AG10803 (cell line): ENCODE measurements around the gene AK1.

Experiments
- DNase-seq: peaks from one replicate; pipeline ENCODE4 v3.0.0; 2010; ENCODE audit warnings: low read depth
- H3K4me3 ChIP-seq: 2 replicates; pipeline ENCODE4 v1.5.1; 2011; ENCODE audit warnings: mild to moderate bottlenecking, low read length, control low read depth
- TF ChIP-seq, protein P1 (sequence below): conservative IDR thresholded peaks from 2 replicates; pipeline ENCODE4 v1.5.1; 2011; ENCODE audit warnings: mild to moderate bottlenecking, low read length, control low read depth, inconsistent platforms

The AK1 gene

DNA sequence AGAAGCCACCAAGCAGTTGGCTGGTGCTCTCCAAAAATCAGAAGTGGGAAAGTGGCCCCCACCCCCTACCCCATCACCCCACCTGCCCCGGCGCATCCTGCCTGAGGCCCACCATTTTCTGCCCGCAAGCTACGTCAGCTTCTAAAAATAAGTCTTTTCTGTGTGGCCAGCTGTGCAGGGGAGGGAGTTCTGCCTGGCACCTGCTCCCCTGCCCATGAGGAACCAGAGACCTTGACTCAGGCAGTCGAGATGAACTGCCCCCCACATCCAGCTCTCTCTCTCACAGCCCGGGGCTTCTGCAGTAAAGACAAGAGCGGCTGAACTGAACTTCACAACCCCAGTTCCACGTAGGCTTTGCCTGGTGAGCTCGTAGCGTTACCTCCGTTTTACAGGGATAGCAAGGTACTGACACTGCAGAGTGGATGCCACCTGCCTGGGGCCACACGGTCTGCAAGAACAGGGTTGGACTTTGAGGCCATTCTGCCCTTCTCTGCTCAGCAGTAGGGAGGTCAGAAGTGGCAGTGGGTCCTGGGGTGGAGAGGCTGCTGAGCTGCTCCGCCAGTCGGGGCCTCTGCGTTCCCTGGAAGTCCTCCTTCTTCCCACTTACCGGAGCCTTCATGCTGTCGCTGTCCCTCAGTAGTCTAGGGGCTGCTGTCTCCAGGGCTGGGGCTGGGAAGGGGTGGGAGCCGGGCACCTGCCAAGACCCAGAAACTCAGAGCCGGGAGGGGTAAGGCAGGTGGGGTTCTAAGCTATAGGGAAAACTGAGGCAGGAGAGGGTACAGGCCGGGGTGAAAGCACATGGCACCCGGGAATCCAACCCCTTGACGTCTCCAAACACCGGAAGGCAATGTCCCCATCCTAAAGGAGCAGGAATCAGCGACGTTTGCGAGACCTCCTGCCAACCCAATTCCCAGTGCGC is 38.6 kb upstream of the AK1 start:
- TF ChIP-seq, protein P1, sequence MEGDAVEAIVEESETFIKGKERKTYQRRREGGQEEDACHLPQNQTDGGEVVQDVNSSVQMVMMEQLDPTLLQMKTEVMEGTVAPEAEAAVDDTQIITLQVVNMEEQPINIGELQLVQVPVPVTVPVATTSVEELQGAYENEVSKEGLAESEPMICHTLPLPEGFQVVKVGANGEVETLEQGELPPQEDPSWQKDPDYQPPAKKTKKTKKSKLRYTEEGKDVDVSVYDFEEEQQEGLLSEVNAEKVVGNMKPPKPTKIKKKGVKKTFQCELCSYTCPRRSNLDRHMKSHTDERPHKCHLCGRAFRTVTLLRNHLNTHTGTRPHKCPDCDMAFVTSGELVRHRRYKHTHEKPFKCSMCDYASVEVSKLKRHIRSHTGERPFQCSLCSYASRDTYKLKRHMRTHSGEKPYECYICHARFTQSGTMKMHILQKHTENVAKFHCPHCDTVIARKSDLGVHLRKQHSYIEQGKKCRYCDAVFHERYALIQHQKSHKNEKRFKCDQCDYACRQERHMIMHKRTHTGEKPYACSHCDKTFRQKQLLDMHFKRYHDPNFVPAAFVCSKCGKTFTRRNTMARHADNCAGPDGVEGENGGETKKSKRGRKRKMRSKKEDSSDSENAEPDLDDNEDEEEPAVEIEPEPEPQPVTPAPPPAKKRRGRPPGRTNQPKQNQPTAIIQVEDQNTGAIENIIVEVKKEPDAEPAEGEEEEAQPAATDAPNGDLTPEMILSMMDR = no peak
- peak overlapping the region; percentile 80 for H3K4me3 ChIP-seq
- DNase-seq = no peak

DNA sequence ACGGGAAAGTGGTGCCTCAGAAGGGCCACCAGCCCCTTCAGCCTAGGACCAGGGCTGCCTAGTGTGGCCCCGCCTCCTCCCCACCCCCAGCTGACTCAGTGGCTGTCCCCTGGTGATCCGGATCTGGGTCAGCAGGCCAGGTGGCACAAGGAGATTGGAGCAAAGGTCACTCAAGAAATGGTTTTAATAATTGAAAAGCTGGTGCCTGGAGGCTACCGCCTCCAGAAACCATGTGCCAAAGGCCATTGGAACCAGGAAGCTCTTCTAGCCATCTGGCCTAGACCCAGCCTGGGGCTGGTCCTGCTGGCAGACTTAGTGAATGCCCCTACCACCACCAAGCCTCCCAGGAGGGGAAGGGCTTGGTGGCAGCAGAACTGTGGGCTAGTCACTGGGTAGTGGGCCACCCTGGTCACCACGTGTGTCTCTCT is 37.9 kb upstream of the AK1 start:
- no peak overlapping the region; the same call in 1 of the 2 replicates for H3K4me3 ChIP-seq
- TF ChIP-seq, protein P1 = no peak
- DNase-seq = no peak

DNA sequence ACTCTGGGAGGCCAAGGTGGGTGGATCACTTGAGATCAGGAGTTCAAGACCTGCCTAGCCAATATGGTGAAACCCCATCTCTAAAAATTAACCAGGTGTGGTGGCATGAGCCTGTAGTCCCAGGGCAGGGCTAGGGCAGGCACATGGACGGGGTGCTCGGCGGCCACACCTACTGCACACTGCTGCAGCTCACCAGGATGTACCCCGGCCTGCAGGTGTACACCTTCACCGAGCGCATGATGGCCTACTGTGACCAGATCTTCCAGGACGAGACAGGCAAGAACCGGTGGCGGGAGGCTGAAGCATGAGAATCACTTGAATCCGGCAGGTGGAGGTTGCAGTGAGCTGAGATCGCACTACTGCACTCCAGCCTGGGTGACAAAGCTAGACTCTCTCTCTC is 36.2 kb upstream of the AK1 start:
- TF ChIP-seq, protein P1 = no peak
- no peak overlapping the region for H3K4me3 ChIP-seq
- DNase-seq = no peak

DNA sequence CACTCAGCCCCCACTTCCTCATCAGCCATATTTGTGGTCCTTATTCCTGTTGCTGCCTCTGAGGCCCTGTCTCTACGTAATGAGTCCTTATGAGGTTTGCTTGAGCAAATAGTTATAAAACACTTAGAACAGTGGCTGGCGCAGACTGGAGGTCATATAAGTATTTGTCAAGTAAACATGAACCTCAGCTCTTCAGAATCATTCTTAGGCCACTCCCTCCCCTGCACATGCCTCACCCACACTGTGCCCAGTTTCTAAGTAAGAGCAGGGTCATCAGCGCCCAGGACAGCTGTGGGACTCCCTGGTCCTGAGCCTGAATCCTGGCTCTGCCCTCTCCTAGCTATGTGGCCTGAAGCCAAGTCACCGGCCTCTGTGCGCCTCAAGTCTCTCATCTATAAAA is 35.4 kb upstream of the AK1 start:
- no peak overlapping the region for H3K4me3 ChIP-seq
- no peak for DNase-seq
- TF ChIP-seq, protein P1 = no peak

DNA sequence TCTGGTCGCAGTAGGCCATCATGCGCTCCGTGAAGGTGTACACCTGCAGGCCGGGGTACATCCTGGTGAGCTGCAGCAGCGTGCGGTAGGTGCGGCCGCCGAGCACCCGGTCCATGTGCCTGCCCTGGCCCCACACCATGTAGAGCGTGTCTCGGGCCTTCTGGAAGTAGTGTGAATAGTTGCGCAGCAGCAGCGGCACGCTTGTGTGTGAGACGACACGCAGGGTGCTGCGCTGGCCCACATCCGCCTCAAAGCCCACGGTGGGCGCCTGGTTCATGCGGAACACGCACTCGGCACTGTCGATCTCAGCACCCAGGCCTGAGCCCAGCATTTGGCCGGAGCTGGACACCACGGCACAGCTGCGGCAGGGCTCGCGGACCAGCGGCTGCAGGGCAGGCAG is 34.8 kb upstream of the AK1 start:
- no peak overlapping the region for H3K4me3 ChIP-seq
- no peak for DNase-seq
- TF ChIP-seq, protein P1 = no peak

DNA sequence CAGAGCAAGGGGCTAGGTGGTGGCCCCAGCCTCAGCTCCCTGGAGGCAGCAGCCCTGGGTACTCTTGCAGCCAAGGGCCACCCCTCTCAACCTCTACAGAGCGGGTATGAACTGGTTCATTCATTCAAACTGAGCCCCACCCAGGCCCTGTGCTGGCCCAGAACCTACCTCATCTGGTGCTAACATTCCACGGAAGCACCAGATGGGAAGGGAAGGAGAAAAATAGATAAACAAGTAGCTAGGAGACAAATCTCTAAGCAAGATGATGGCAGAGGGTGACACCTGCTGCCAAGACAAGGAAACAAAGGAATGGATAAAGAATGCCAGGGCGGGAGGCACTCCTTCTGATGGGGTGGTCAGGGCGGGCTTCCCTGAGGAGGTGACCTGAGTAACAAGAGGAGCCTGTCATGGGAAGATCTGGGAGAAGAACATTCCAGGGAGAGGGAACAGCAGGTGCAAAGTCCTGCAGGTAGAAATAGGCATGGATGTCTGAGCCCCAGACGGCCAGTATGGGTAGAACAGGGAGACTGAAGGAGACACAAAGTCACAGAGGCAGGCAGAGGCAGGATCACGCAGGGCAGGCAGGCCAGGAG is 33.2 kb upstream of the AK1 start:
- DNase-seq = peak; percentile 83
- TF ChIP-seq, protein P1 = peak; percentile 50
- H3K4me3 ChIP-seq = no peak overlapping the region

DNA sequence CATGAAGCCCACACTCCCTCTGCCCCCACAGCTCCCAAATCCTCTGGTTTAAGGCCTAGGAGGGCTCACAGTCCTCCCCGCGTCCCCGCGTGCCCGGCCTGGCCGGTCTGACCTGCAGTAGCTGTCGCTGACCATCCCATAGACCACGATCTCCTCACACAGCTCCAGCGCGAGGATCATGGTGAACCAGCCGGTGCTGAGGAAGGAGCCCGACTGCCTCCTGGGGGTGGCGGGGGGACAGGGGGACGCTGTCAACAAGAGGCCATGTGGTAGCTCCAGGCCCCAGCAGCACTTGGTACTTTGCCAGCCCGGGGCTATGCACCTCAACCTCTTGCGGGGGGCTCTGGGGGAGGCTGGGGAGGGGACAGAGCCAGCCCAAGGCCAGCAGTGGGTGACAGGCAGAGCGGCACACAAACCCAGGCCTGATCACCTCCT is 32.4 kb upstream of the AK1 start:
- H3K4me3 ChIP-seq = no peak overlapping the region
- TF ChIP-seq, protein P1 = no peak
- DNase-seq = no peak
